ENCODE data around the gene NTRK3.

DNA sequence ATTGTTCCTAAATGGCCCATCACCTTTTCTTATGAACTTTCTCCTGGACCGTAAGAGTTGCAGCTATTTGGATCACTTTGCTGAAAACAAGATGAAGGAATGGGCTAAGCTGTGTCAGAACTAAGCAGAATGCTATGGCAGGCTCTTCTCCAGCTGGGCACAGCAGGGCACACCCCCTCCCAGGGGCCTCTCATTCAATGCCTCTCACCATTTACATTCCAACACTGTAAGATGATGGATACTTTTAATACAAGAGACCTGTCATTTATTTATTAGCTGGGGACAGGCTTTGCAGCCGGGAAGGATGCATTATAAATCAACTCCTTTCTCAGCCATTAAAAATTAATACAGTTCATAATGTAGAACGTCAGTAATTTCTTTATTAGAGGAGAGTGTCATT lies 240.1 kb downstream of the NTRK3 start:
- TF ChIP-seq, protein P1, sequence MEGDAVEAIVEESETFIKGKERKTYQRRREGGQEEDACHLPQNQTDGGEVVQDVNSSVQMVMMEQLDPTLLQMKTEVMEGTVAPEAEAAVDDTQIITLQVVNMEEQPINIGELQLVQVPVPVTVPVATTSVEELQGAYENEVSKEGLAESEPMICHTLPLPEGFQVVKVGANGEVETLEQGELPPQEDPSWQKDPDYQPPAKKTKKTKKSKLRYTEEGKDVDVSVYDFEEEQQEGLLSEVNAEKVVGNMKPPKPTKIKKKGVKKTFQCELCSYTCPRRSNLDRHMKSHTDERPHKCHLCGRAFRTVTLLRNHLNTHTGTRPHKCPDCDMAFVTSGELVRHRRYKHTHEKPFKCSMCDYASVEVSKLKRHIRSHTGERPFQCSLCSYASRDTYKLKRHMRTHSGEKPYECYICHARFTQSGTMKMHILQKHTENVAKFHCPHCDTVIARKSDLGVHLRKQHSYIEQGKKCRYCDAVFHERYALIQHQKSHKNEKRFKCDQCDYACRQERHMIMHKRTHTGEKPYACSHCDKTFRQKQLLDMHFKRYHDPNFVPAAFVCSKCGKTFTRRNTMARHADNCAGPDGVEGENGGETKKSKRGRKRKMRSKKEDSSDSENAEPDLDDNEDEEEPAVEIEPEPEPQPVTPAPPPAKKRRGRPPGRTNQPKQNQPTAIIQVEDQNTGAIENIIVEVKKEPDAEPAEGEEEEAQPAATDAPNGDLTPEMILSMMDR (IDR thresholded peaks at IDR 0.05) = no peak
- TF ChIP-seq POLR2A (IDR thresholded peaks at IDR 0.05) (no peak), POLR2AphosphoS5 (IDR thresholded peaks at IDR 0.05) (no peak)

All from prostate gland (tissue), 2 donors.